Measurements from ENCODE around the gene DENND1A. TPM values are rescaled to one million over a fixed set of nuclear protein-coding genes. Genes with fewer than 3 reads are reported as not detected.
"Not testable (repeated sequence)": the region's sequence is repeated elsewhere in the genome, so short reads cannot be mapped to it uniquely, and the experiment has no call there.

DENND1A gene
- total RNA-seq, 1 experiment from 2014 or later, result 23.5 TPM

- TF ChIP-seq ATF6 (CRISPR knock-in tag; IDR thresholded peaks at IDR 0.05), result no peak
- TF ChIP-seq TEAD4 (CRISPR knock-in tag; IDR thresholded peaks at IDR 0.05), result no peak
- TF ChIP-seq CBFB (CRISPR knock-in tag; IDR thresholded peaks at IDR 0.05; ENCODE audit: low read depth), result no peak
- TF ChIP-seq E2F5 (CRISPR knock-in tag; IDR thresholded peaks at IDR 0.05), result 0 out of 2 replicates have a peak, but pooled peaks have one; percentile 33
- peak; percentile 73; the same call in 1 of the 2 replicates for TF ChIP-seq ETV6 (CRISPR knock-in tag; IDR thresholded peaks at IDR 0.05)
- TF ChIP-seq ARID4B (CRISPR knock-in tag; IDR thresholded peaks at IDR 0.05; ENCODE audit: borderline replicate concordance), result no peak
Observed at GRCh38 chr9:123929870-123930831, at the start of gene DENND1A (continued).

GRCh38 chr9:123978981-123979380 is 49.1 kb upstream of the DENND1A start:
- Mint-ChIP-seq H3K27ac (no peak overlapping the region), H3K27me3 (ENCODE audit: low read depth) (peaks cover 53% of the 10 kb centered on the region), H3K4me3 (no peak overlapping the region), H3K9me3 (no peaks in the 10 kb centered on the region), H3K36me3 (no peaks in the 10 kb centered on the region), H3K4me1 (no peaks in the 10 kb centered on the region)
- CTCF ChIA-PET, result no interaction called here
- ATAC-seq, result no peak
- TF ChIP-seq ZNF396 (CRISPR knock-in tag; IDR thresholded peaks at IDR 0.05; ENCODE audit: borderline replicate concordance) (no peak), ATF6 (CRISPR knock-in tag; IDR thresholded peaks at IDR 0.05) (no peak), AFF4 (CRISPR knock-in tag; IDR thresholded peaks at IDR 0.05; ENCODE audit: borderline replicate concordance) (no peak), IRF1 (CRISPR knock-in tag; IDR thresholded peaks at IDR 0.05) (no peak), CDX4 (CRISPR knock-in tag; IDR thresholded peaks at IDR 0.05; ENCODE audit: borderline replicate concordance) (no peak), ZNF263 (CRISPR knock-in tag; IDR thresholded peaks at IDR 0.05; ENCODE audit: low read depth) (no peak), E2F1 (CRISPR knock-in tag; IDR thresholded peaks at IDR 0.05) (no peak), SMAD3 (CRISPR knock-in tag; IDR thresholded peaks at IDR 0.05; ENCODE audit: borderline replicate concordance) (no peak), HMGA2 (CRISPR knock-in tag; IDR thresholded peaks at IDR 0.05) (no peak), TEAD4 (CRISPR knock-in tag; IDR thresholded peaks at IDR 0.05) (no peak), ZNF423 (CRISPR knock-in tag; IDR thresholded peaks at IDR 0.05) (no peak)
- POLR2A ChIA-PET, result no interaction called here
- no peak for DNase-seq (ENCODE audit: low spot score)

GRCh38 chr9:123976579-123976978 is 46.7 kb upstream of the DENND1A start:
- CTCF ChIA-PET; H3K4me3 Mint-ChIP-seq; H3K4me1 Mint-ChIP-seq; H3K9me3 Mint-ChIP-seq; POLR2A ChIA-PET; H3K27ac Mint-ChIP-seq; DNase-seq (ENCODE audit: low spot score); H3K36me3 Mint-ChIP-seq: not testable (repeated sequence)
- peak; percentile 79 for ATAC-seq
- H3K27me3 Mint-ChIP-seq (ENCODE audit: low read depth), result peaks cover 36% of the 10 kb centered on the region
